ENCODE measurements around the gene EEA1. TPM values are rescaled to one million over a fixed set of nuclear protein-coding genes. Genes with fewer than 3 reads are reported as not detected.
"Not testable (repeated sequence)": the region's sequence is repeated elsewhere in the genome, so short reads cannot be mapped to it uniquely, and the experiment has no call there.

The EEA1 gene
- 10 to 100 TPM; 14.8 to 19.9 (median 18.7) TPM for polyA plus RNA-seq (ENCODE audit: insufficient read length in 4 of 4)

DNA sequence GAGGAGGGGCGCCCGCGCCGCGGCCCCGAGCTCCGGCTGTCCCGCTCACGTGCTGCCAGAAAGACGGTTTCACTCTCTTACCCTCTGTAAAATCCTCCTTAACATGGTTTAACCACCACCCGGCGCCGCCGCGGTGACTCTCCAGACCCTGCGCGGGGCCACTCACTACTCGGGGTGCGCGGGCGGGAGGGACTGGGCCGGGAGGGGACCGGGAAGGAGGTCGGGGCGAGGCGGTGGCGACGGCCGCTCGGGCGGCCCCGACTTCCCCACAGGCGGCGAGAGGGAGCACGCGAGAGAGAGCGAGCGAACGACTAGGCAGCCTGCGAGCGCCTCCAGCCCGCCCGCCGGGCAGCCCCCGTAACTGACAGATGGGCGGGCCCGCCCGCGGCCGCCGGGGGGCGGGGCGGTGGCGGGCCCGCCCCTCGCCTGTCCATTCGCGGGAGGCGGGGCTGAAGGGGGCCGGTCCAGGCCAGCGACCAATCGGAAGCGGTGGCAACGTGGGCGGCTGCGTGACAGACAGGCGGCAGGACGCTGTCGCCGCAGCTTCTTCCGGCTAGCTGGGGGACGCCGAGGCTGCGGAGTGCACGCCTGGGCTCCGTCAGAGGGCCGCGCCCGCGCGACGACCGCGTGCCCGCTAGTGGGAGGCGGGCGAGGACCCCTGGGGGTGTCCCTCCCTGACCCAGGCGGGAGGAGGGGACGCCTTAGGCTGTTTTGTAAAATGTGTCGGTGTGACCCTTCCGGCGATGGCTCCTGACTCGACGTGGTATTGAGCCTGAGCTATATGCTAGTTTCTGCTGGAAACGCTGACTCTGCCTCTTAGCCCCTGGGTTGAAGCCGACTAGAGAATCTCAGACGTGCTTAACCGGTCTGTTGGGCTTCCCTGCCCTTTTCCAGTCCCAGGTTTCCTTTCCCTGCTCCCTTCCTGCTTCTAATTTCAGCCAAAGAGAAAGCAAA, at the start of gene EEA1:
TSS of gene EEA1 (minus strand) at position 334 of the 954 bp plus-strand sequence. CDS start at position 105, 229 bp downstream.
- DNase-seq (ENCODE audit: low read depth in 4 of 4, low spot score in 3 of 4), result peak; percentile 87 to 93 (median 92)

DNA sequence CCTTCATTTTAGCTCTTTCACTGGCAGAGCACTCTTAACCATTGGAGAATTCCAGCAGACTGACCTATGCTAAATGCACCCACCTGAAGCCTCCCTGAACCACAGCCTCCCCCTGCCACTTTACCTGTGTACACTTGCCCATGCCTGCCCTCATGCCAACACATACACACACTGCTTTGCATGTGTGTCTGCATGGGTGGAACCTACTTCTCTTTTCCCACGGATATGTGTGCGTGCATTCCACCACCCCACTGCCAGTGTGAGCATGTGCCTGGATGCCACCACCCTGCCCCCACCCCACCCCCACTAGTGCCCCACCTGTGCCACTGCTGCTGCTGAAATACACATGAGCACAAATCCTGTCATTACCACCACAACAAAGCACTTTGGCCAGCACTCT, 49.5 kb upstream of the EEA1 start:
- no peak for DNase-seq (ENCODE audit: low read depth in 4 of 4, low spot score in 3 of 4)

DNA sequence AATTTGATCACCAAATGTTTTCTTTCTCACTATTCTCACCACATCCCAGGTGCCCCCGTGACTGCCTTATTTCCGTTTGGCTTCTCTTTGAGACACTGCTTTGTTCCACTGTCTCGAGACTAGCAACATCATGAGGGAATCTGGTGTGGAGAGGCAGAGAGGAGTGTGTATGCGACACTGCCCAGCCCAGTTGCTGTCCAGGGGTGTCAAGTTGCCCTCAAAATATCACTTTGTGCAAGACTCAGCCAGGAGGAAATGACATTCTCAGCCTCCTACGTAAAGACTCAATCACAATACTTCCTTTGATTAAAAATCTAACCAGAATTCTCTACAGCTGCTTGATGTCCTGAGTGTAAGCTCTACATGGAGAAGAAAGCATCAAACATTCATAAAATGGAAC, 48.2 kb upstream of the EEA1 start:
- no peak for DNase-seq (ENCODE audit: low read depth in 4 of 4, low spot score in 3 of 4)

GRCh38 chr12:92974759-92975158, 45.7 kb upstream of the EEA1 start:
- no peak for DNase-seq (ENCODE audit: low read depth in 4 of 4, low spot score in 3 of 4)

- no peak for DNase-seq (ENCODE audit: low read depth in 4 of 4, low spot score in 3 of 4)
These were observed 44.5 kb upstream of the EEA1 start for GRCh38 chr12:92973614-92974013.

DNA sequence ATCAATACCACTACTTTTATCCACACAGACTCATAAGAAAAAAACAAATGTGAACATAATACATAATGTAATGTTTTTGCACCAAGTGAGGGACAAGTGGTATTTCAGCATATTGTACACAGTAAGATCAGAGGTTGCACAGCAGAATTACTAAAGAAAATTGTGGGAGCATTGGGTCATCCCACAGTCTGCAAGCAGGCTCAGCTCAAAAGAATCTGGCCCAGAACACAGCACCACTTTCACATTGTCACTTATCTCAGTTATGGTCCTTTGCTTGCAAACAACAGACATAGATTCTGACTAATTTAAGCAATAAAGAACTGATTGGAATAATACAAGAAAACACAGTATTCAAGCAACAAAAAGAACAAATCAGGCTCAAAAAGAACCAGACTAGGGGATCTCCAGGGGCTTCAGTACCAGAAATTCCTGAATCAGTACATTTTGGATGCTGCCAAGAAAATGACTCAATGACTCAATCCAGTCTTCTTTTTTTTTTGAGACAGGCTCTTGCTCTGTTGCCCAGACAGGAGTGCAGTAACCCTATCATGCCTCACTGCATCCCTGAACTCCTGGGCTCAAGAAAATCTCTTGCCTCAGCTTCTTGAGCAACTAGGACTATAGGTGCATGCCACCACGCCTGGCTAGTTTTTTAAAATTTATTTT, 42.9 kb upstream of the EEA1 start:
- DNase-seq (ENCODE audit: low read depth in 4 of 4, low spot score in 3 of 4), result no peak

- DNase-seq (ENCODE audit: low read depth in 4 of 4, low spot score in 3 of 4), result no peak
These were observed 39.2 kb upstream of the EEA1 start for GRCh38 chr12:92968176-92968813.

DNA sequence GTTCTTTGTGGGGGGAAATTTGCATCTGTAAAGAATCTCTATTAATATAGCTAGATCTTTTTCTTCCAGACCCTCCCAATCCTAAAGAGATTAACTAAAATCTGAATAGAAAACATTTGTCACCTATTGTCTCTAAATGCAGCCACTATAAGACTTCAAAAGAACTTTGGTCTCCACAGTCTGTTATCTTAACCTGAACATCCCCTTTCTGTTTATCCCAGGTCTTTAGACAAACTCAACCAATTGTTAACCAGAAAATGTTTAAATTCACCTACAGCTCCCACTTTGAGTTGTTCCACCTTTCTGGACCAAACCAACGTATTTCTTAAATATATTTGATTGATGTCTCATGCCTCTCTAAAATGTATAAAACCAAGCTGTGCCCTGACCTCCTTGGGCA, 35.3 kb upstream of the EEA1 start:
- DNase-seq (ENCODE audit: low read depth in 4 of 4, low spot score in 3 of 4), result not testable (repeated sequence)

DNA sequence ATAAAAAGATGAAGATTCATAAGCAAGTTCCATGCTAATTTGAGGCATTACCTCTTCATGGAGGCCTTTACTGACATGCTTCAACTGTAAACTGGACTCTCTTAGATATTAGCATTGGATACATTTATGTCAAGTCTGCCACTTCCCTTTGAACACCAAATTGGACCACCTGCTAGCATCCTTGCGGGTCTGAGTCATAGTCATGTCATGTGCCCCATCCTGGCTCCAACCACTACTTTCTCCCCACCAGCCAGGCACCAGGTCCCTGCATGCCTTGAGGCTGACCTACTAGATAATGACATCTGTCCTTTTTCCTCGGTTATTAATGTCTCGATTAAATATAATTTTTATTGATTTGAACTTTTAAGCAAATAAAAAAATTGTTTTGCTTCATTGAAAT, 32.9 kb upstream of the EEA1 start:
- no peak for DNase-seq (ENCODE audit: low read depth in 4 of 4, low spot score in 3 of 4)

GRCh38 chr12:92955997-92956663, 27.0 kb upstream of the EEA1 start:
- DNase-seq (ENCODE audit: low read depth in 4 of 4, low spot score in 3 of 4), result no peak

- DNase-seq (ENCODE audit: low read depth in 4 of 4, low spot score in 3 of 4), result no peak
These were observed 24.7 kb upstream of the EEA1 start for GRCh38 chr12:92953747-92954146.

- no peak for DNase-seq (ENCODE audit: low read depth in 4 of 4, low spot score in 3 of 4)
These were observed 23.3 kb upstream of the EEA1 start for GRCh38 chr12:92952394-92952793.

DNA sequence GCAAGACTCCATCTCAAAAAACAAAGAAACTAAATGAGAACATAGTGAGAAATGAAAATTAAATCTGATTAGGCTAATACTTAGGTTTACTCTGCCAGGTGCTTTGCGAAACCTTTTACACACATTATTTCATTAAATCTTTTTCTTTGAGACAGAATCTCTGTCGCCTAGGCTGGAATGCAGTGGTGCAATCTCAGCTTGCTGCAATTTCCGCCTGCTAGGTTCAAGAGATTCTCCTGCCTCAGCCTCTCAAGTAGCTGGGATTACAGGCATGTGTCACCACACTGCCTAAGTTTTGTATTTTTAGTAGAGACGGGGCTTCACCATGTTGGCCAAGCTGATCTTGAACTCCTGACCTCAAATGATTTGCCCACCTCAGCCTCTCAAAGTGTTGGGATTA, 21.9 kb upstream of the EEA1 start:
- no peak for DNase-seq (ENCODE audit: low read depth in 4 of 4, low spot score in 3 of 4)

DNA sequence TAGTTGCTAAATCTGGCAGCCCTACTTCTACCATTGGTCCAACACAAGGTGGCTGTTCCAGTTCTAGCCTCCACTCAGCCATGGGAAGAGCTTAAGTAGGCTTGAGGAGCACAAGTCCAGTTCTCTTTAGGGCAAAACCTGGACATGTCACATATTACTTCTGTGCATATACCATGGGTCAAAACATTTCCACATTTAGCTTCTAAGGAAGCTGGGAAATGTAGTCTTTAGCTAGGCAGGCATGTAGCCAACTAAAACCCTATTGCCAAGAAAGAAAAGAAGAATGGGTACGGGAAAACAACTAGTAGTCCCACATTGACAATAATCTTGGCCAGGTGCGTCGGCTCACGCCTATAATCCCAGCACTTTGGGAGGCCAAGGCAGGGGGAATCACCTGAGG, 20.9 kb upstream of the EEA1 start:
- no peak for DNase-seq (ENCODE audit: low read depth in 4 of 4, low spot score in 3 of 4)

- DNase-seq (ENCODE audit: low read depth in 4 of 4, low spot score in 3 of 4), result no peak
These were observed 20.4 kb upstream of the EEA1 start for GRCh38 chr12:92949466-92949865.

DNA sequence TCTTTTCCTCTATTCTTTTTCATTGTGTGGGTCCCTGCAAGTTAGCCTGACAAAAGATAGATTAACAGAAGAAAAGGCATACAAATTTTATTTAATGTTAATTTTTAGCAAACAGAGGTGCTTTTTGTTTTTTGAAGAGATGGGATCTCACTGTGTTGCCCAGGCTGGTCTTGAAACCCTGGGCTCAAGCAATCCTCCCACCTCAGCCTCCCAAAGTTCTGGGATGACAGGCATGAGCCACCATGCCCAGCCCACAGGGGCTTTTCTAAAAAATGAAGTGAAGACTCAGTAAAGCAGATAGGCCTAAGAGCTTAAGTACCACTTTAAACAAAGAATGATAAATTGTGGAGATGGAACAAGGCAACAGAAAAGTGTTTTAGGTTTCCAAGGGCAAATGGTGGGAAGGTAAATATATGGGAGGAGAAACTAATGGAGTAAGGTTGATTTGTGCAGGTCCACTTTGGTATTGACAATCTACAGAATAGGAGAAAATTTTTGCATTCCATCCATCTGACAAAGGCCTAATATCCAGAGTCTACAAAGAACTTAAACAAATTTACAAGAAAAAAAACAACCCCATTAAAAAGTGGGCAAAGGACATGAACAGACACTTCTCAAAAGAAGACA, 18.6 kb upstream of the EEA1 start:
- DNase-seq (ENCODE audit: low read depth in 4 of 4, low spot score in 3 of 4), result no peak

- no peak for DNase-seq (ENCODE audit: low read depth in 4 of 4, low spot score in 3 of 4)
These were observed 16.6 kb upstream of the EEA1 start for GRCh38 chr12:92945659-92946220.

GRCh38 chr12:92943482-92944250, 14.6 kb upstream of the EEA1 start:
- no peak for DNase-seq (ENCODE audit: low read depth in 4 of 4, low spot score in 3 of 4)

GRCh38 chr12:92942905-92943304, 13.8 kb upstream of the EEA1 start:
- DNase-seq (ENCODE audit: low read depth in 4 of 4, low spot score in 3 of 4), result no peak
